HG03060 (cell line): ENCODE measurements around the gene HES5.
A peak's percentile ranks its signal among the peaks of the same experiment; 100 is the strongest.

ENCODE experiments used
- ATAC-seq: cut with Tn5 transposase; IDR thresholded peaks from one replicate; pipeline ENCODE4 v1.9.1; 2021; ENCODE audit warnings: low read depth, moderate number of reproducible peaks; ENCODE audit not compliant: unreplicated experiment

Gene HES5

DNA sequence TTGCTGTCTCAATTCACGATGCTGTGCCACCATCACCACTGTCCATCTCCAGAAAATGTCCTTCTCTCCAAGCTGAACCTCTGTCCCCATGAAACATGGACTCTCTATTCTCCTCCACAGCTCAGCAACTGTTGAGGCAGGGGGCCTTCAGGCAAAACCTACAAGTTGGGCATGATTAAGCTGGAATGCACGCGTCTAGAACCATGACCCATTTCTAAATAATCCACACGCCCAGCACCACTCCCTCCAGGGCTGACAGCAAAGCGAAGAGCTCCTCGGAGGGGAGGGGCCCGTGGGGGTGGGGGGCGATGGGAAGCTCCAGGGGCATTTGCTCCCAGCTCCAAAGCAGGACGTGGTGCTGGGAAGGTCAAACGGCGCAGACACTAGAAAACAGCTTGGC lies 3.3 kb upstream of the HES5 start:
- no peak for ATAC-seq

- ATAC-seq: no peak
Observed at GRCh38 chr1:2532485-2533160, 2.6 kb upstream of the HES5 start.

GRCh38 chr1:2530513-2531361 lies 674 bp upstream of the HES5 start:
- no peak for ATAC-seq

DNA sequence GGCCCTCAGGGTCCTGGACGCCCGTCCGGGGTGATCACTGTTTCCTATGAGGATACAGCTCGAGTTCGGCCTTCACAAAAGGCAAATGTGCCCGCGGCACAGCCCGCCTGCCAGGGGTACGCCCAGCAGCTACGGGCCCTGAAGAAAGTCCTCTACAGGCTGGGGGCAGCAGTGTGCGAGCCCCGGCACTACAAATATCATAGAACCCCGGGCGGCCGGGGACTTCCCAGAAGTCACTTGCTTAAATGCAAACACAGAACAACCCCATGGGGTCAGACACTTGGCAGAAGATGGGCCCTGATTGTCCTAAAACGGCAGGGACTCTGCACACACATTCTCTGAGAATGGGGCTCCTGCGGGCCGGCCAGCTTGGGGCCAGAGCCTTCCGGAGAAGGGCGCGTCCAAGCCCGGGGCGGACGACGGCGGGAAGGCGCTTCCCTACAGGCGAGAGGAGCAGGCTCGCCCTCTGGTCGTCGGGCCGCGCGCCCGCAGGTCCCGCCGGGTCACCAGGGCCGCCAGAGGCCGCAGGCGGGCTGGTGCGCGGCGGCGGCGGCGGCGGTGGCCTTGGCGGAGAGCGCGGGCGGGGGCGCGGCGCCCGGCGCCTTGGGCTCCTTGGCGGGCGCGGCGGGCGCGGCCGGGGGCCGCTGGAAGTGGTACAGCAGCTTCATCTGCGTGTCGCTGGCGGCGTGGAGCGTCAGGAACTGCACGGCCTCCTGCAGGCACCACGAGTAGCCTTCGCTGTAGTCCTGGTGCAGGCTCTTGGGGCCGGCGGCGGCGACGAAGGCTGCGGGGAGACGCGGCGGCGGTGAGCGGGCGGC lies 888 bp downstream of the HES5 start:
- ATAC-seq: no peak

DNA sequence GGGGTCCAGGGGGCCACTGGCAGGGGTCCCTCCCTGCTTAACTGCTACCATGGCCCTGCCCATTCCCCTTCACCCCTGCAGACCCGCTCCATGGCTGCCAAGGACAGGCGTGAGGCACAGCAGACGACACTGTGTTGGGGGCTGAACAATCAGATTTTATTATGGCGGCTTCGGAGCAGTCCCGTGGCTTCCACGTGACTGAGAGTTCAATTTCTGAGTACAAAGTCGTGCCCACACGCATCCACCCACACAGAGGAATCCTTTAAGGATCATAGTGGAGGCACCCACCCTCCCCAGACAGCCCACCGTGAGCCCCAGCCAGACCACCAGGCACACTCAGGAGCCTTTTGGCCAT lies 1.5 kb downstream of the HES5 start:
- ATAC-seq: no peak

GRCh38 chr1:2528016-2528415 lies 2.0 kb downstream of the HES5 start:
- no peak for ATAC-seq

DNA sequence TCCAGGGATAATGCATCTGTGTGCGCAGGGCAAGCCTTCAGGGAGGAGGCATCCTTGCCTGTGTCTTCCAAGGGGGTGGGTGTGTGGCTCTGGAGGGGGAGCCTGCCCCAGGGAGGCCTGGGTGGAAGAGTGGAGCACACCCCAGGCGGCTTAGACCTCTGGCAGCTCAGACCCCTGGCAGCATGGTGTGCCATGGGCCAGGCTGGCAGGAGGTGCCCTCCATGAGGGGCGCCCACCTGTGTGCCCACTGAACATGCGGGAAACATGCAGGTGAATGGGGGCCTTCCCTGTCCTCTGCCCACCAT lies 2.6 kb downstream of the HES5 start:
- no peak for ATAC-seq

DNA sequence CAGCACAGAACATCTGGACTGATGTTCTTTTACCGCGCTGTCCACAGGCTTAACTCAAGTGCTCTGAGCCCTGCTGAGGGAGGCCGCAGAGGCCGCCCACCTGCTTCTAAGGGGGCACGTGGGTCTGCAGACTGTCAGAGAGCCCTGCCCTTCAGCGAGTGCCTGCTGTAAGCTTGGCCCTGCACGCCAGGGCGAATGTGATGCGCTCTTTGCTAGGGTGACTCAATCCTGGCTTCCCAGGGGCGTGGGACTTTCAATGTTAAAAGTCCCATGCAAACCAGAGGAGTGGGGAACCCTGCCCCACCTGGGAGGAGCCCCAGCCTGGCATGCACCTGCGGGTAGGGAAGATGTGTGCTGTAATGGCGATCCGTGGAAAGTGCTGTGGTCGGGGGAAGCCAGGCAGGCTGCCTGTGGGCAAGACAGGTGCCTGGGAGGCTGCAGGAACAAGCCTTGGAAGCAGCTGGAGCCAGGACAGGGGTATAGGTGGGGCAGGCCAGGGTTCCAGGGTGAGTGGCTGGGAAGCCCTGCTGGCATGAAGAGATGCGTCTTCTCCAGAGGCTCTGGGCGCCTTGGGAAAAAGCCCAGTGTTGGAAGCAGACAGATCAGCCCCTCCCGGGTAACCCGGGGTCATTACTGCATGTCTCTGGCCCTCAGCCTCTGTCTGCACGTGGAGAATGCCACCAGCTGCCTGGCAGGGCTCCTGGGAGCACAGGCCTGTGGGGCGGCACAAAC lies 3.1 kb downstream of the HES5 start:
- peak; percentile 32 for ATAC-seq

DNA sequence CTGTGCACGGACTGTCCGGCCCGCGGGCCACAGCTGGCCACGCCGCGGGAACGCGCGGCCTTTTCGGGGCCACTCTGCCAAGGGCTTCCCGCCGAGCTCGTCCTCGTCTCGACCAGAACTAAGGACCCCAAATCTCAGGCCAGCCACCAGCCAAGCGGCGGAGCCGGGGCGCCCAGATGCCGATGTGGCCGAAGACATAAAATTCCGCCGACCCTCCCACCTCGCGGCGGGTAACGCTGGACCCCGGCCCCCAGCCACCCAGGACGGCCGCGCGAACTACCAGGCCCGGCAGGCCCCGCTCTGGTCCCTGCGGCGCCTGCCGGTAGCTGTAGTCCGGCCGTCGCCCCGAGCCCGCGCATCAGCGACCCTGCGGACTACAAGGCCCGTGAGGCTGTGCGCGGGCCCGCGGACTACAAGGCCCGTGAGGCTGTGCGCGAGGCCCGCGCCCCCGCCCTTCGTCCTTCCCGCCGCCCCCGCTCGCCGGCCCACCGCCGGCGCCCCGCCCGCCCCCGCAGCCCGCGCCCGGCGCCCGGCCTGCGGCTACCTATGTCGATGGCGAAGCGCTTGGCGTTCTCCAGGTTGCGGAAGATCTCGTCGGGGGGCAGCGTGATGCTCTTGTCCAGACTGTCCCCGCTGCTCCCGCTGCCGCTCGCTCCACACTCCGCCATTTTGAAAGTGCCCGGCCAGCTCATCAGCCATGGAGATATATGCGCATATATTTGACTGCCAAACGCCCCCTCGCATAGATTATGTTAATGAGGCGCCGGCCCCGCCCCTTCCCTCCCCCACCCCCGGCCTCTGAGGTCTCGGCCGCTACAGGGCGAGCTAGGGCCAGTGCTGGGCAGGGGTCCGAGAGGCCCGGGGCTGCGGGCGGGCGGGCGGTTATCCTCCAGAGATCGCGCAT lies 3.9 kb downstream of the HES5 start, which contains the start of gene PANK4:
TSS of gene PANK4 (minus strand) at position 677 of the 904 bp plus-strand sequence. CDS start at position 668, 9 bp downstream.
- ATAC-seq: peak; percentile 44

GRCh38 chr1:2525572-2525919 lies 4.5 kb downstream of the HES5 start:
- ATAC-seq: no peak

DNA sequence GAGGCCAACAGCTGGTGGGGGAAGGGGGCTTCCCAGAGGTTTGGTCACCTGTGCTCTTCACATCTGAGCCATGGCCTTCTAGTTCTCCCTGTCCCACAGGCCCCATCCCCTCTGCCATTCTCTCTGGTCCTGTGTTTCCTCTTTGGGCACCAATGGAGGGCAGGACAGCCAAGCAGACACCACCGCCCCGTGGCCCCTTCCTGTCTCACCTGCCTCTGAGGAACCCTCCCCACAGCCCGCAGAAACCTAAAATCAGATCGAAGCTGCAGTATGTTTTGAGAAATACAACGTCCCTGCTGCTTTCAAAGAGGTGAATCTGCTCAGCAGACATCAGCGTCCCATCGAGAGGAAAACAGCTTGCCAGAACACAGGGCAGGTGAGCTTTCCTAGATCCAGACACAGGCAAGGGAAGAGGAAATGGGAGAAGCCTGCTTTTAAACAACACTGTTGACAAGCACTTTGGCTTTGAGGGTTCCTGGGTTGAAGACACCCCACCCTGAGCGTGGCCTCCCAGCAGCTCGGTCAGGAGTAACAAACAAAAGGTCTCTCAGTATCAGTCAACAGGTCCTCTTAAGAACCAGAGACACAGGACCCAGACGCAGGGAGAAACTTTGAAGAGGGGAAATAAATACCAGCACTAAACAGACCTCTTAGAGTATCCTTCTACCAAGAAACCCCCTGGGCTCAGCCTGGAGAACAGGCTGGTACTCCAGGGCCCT lies 6.0 kb downstream of the HES5 start:
- no peak for ATAC-seq

DNA sequence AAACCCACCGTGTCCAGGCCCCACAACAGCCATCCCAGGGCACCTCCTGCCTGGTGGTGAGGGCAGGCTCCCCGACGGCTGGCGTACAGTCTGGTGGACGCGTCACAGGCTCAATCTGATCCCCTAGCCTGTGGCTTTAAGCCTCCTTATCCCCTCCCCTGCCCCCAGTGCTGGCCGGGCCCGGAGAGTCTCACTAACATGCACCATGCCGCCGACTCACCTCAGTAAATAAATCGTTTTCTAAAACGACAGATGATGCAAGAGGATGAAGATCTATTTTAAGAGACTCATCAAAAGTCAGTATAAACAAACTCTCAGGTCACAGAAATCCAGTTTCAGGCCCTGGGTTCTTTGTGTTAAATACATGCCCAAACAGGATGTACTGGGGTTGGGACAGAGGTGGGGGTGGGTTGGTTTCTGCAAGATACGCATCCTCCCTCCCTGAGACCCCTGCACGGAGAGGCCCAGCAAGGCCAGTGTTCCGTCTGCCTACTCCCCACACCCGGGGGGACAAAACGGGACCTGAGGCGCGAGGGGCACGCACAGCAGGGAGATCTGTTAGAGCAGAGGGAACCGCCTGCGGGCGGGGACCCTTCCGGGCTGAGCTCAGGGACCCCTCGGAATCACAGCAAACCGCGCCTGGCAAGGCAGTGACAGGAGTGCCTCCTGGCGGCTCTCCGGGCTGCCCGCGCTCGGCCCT lies 6.7 kb downstream of the HES5 start:
- ATAC-seq: no peak

DNA sequence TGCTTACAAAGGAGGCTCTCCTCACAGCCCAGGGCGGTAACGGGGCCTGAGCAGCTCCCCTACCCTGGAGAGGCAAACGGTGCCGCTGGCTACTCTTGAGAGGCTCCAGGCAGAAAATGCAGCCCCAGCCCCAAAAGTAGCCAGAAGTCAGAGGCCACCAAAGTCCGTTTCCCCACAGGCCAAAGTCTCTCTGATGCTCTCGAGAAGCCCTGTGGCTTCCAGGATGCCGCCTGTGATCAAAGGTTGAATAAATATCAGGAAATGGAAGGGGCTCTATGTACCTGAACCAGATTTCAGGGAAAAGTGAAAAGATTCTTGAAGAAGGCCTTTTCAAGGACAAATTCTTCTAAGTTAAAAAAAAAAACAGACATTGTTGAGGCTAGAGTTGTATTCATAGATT lies 7.8 kb downstream of the HES5 start:
- no peak for ATAC-seq

DNA sequence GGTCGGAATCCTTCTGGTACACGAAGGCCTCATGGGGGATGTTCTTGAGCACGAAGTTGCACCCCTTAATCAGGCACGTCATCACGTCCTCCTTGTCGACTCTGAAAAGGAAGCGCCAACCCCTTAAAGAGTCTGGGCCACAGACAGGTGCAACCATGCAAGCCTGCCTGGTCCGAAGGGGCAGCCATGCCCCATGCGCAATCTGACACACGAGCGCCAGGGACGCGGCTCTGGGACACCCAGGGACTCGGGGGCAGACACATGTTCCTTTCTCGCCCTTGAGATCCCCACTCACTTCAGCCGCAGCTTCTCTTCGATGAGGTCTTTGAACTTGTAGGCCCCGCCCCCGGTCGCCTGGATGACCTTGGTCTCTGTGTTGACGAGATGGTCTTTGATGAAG lies 9.3 kb downstream of the HES5 start:
- no peak for ATAC-seq

DNA sequence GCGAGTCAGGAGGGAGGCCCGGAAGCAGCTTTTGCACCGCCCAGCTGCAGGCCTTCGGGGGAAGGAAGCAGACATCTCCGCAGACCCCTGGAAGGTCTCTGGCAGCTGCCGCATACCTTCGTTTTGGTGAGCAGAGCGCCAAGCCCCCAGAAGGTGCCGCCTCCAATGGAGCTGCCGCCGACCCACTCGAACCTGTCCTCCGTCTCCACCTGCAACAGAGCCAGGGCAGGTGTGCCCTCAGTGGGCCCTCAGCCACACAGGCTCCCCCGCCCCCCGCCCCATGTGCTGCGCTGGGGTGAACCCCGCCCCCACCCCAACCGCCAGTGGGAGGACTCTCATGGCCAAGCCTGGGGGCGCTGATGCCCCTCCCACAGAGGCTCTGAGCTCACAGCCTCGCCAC lies 9.9 kb downstream of the HES5 start:
- ATAC-seq: no peak

DNA sequence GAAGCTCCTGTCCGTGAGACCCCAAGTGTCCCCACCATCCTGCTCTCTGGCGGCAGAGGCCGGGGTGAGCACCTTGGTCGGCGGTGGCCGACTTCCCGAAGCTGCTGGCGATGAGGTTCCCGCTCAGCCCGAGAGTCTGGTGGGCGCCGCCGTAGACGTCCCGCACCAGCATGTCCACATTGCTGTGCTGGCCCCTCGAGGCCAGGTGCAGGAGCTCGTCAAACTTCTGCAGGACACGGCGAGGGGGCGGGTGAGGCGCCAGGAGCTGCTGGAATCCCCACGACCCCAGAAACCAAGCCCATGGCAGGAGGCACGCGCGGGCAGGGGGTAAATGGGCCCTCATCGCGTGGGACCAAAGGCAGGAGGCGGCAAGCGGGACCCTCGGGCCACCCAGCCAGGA lies 10.3 kb downstream of the HES5 start:
- no peak for ATAC-seq

DNA sequence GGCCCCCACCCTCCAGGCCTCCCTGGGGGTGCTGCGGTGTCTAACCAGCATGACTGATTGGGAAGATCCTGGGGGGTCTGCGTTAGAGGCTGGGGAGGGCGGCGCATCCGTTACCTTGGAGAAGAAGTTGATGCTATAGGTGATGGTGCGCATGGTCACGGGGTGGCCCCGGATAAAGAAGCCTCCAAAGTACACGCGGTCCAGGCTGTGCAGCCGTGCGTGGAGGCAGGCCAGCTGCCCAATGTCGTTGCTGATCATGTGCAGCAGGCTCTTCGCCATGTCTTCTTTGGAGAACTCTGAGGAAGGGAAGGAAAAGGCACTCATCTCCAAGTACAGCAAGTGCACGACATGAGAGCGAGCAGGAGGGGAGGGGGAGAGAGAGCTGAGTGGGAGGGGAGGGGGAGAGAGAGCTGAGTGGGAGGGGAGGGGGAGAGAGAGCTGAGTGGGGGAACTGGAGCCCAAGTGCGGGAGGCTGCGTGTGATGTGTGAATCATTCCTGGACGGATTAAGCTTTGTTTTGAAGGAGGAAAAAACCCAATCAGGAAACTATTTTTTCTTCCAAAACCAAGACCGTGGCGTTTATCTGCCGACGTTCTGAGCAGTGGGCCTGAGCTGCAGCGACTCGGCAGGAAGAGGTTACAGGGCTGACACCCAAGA lies 10.9 kb downstream of the HES5 start:
- no peak for ATAC-seq

GRCh38 chr1:2518528-2518927 lies 11.5 kb downstream of the HES5 start:
- ATAC-seq: no peak
